ENCODE measurements around the gene TMEM145. TPM values are rescaled to one million over a fixed set of nuclear protein-coding genes. Genes with fewer than 3 reads are reported as not detected.

The TMEM145 gene
- total RNA-seq, 2 experiments from 2014 or later, result 0.54 to 0.94 TPM

DNA sequence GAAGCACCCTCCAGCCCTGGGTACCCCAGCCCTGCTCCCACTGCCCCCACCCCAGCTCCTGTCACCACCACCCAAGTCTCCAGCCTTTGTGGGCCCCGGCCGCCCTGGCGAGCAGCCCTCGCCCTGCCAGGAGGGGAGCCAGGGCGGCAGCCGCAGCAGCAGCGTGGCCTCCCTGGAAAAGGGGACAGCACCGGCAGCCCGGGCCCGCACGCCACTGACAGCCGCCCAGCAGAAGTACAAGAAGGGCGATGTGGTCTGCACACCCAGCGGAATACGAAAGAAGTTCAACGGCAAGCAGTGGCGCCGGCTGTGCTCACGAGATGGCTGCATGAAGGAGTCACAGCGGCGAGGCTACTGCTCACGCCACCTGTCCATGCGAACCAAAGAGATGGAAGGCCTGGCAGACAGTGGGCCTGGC, 40.1 kb upstream of the TMEM145 start:
- no peak for ATAC-seq (ENCODE audit: low read depth)

DNA sequence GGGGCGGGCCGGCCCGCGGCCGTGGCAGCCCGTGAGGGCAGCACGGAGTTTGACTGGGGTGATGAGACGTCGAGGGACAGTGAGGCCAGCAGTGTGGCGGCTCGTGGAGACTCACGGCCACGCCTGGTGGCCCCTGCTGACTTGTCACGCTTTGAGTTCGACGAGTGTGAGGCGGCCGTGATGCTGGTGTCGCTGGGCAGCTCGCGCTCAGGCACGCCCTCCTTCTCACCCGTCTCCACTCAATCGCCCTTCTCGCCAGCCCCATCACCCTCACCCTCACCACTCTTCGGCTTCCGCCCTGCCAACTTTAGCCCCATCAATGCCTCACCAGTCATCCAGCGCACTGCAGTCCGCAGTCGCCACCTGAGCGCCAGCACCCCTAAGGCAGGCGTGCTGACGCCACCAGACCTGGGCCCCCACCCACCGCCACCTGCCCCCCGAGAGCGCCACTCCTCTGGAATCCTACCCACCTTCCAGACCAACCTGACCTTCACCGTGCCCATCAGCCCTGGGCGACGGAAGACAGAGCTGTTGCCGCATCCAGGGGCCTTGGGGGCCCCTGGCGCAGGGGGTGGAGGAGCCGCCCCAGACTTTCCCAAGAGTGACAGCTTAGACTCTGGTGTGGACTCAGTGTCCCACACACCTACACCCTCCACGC, 39.6 kb upstream of the TMEM145 start:
- POLR2A ChIA-PET, result interaction anchor here (0.6 kb wide), 1 partner anchor 183 kb away, joined by 5 read pairs; no protein-coding TSS in a partner anchor
- H3K27ac Mint-ChIP-seq, result no peak overlapping the region
- H3K4me1 Mint-ChIP-seq, result peaks cover 47% of the 10 kb centered on the region
- H3K9me3 Mint-ChIP-seq, result no peaks in the 10 kb centered on the region
- no peak for ATAC-seq (ENCODE audit: low read depth)
- H3K4me3 Mint-ChIP-seq, result no peak overlapping the region
- H3K36me3 Mint-ChIP-seq, result peaks cover 21% of the 10 kb centered on the region
- no peaks in the 10 kb centered on the region for H3K27me3 Mint-ChIP-seq
- no peak for DNase-seq

More for the DNA sequence above, 40.1 kb upstream of the TMEM145 start:
- Mint-ChIP-seq H3K36me3 (peaks cover 21% of the 10 kb centered on the region), H3K27ac (no peak overlapping the region), H3K9me3 (no peaks in the 10 kb centered on the region), H3K4me1 (peaks cover 44% of the 10 kb centered on the region), H3K4me3 (no peak overlapping the region), H3K27me3 (no peaks in the 10 kb centered on the region)
- POLR2A ChIA-PET, result no interaction called here
- DNase-seq, result peak; percentile 29

DNA sequence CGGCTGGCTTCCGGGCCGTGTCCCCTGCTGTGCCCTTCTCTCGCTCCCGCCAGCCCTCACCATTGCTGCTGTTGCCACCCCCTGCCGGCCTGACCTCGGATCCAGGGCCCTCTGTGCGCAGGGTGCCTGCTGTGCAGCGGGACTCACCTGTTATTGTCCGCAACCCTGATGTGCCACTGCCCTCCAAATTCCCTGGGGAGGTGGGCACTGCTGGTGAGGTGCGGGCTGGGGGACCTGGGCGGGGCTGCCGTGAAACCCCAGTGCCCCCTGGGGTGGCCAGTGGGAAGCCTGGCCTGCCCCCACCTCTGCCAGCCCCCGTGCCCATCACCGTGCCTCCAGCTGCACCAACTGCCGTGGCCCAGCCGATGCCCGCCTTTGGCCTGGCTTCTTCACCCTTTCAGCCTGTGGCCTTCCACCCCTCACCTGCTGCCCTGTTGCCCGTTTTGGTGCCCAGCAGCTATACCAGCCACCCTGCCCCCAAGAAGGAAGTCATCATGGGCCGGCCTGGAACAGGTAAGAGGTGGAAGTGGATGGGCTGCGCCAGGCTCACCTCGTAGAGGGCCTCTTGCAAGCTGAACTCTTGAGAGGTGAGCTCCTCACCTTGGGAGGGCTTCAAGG, 38.9 kb upstream of the TMEM145 start:
- H3K4me1 Mint-ChIP-seq, result peaks cover 52% of the 10 kb centered on the region
- no peaks in the 10 kb centered on the region for H3K27me3 Mint-ChIP-seq
- POLR2A ChIA-PET, result interaction anchor here (0.6 to 0.7 kb wide), 2 partner anchors 153 to 183 kb away, joined by 3 to 5 read pairs; no protein-coding TSS in a partner anchor
- no peak overlapping the region for H3K4me3 Mint-ChIP-seq
- ATAC-seq (ENCODE audit: low read depth), result no peak
- peaks cover 21% of the 10 kb centered on the region for H3K36me3 Mint-ChIP-seq
- DNase-seq, result no peak
- H3K27ac Mint-ChIP-seq, result no peak overlapping the region
- no peaks in the 10 kb centered on the region for H3K9me3 Mint-ChIP-seq

DNA sequence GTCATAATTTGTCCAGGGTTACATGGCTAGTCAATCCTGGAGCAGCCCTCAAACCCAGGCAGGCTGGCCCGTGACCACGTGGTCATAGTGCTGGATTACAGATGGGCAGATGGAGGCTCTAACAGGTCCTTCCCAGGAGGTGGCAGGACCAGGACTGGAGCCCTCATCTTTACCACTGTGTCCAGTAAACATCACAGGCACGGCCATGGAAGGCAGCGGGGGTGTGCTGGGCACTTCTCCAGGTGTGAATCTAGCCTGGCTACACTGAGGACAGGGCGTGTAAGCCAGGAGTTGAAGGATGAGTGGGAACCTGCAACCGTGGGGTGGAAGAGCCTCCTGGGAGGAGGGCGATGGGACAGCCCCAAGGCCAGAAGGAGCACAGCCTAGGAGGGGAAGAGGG, 38.0 kb upstream of the TMEM145 start:
- Mint-ChIP-seq H3K27me3 (no peaks in the 10 kb centered on the region), H3K4me1 (peaks cover 50% of the 10 kb centered on the region), H3K4me3 (peak overlapping the region; percentile 27), H3K9me3 (no peaks in the 10 kb centered on the region), H3K27ac (peak overlapping the region; percentile 77), H3K36me3 (peaks cover 19% of the 10 kb centered on the region)
- POLR2A ChIA-PET, result interaction anchor here (0.6 to 0.7 kb wide), 2 partner anchors 31 to 153 kb away, joined by 3 read pairs; no protein-coding TSS in a partner anchor
- DNase-seq (no peak), ATAC-seq (ENCODE audit: low read depth) (no peak)

DNA sequence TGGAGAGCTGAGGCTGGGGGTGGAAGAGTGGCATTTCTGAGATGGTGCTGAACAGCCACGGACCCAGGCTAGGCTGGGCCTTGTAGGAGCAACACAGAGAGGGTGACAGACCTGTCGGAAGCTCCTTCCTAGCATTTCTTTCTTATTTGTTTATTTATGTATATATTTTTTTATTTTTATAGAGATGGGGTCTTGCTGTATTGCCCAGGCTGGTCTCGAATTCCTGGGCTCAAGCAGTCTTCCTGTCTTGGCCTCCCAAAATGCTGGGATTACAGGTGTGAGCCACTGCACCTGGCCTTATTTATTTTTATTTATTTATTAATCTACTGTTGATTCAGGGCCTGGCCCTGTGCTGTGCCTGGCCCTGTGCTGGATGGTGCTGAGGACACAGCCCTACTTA, 37.6 kb upstream of the TMEM145 start:
- Mint-ChIP-seq H3K27ac (peak overlapping the region; percentile 77), H3K4me1 (peaks cover 47% of the 10 kb centered on the region)

DNA sequence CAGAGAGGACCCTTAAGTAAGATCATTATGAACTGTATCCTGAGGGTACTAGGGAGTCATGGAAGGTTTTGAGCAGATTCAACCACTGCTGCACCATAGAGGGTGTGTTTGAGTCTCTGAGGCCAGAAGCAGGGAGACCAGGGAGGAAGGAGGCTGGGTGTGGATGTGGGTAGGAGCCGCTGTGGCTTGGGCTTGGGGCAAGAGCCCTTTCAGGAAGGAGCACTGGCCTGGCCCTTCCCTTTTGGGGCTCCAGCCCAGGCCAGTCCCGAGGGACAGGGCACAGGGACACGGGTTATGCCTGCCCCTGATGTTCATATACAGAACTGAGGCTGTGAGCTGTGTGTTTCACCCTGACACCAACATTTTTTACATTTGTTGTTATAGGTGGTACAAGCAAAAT, 36.8 kb upstream of the TMEM145 start:
- POLR2A ChIA-PET, result interaction anchor here (7.1 kb wide), 1 partner anchor 32 kb away, joined by 73 read pairs; the partner anchor contains the start of gene GSK3A
- Mint-ChIP-seq H3K4me1 (peaks cover 43% of the 10 kb centered on the region), H3K9me3 (no peaks in the 10 kb centered on the region), H3K27me3 (no peaks in the 10 kb centered on the region), H3K27ac (peak overlapping the region; percentile 77), H3K36me3 (peaks cover 17% of the 10 kb centered on the region), H3K4me3 (peak overlapping the region; percentile 31)
- ATAC-seq (ENCODE audit: low read depth) (no peak), DNase-seq (no peak)

More for the DNA sequence above, 37.6 kb upstream of the TMEM145 start:
- POLR2A ChIA-PET, result no interaction called here
- Mint-ChIP-seq H3K27me3 (no peaks in the 10 kb centered on the region), H3K4me3 (peak overlapping the region; percentile 31), H3K36me3 (peaks cover 17% of the 10 kb centered on the region), H3K9me3 (no peaks in the 10 kb centered on the region)
- DNase-seq, result no peak
- no peak for ATAC-seq (ENCODE audit: low read depth)

DNA sequence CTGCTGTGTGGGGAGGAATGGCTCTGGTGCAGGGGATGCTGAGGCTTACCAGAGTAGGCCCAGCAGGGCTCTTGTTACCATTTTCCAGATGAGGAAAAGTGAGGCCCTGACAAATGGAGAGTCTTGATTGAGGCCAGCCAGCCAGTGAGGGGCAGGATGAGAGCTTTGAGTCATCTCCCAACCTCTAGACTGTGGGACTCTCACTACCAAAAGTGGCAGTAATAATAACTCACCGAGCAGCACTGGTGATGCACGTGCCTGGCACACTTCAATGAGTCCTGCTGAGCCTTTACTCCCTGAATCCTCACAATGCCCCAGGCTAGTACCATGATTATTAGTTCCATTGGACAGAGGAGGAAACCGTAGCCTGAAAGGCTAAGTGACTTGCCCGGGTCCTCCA, 36.3 kb upstream of the TMEM145 start:
- POLR2A ChIA-PET, result interaction anchor here (7.1 kb wide), 1 partner anchor 32 kb away, joined by 73 read pairs; the partner anchor contains the start of gene GSK3A
- Mint-ChIP-seq H3K9me3 (no peaks in the 10 kb centered on the region), H3K36me3 (peaks cover 17% of the 10 kb centered on the region), H3K27ac (peak overlapping the region; percentile 48), H3K4me1 (peaks cover 43% of the 10 kb centered on the region), H3K4me3 (no peak overlapping the region), H3K27me3 (no peaks in the 10 kb centered on the region)
- ATAC-seq (ENCODE audit: low read depth), result no peak
- no peak for DNase-seq

DNA sequence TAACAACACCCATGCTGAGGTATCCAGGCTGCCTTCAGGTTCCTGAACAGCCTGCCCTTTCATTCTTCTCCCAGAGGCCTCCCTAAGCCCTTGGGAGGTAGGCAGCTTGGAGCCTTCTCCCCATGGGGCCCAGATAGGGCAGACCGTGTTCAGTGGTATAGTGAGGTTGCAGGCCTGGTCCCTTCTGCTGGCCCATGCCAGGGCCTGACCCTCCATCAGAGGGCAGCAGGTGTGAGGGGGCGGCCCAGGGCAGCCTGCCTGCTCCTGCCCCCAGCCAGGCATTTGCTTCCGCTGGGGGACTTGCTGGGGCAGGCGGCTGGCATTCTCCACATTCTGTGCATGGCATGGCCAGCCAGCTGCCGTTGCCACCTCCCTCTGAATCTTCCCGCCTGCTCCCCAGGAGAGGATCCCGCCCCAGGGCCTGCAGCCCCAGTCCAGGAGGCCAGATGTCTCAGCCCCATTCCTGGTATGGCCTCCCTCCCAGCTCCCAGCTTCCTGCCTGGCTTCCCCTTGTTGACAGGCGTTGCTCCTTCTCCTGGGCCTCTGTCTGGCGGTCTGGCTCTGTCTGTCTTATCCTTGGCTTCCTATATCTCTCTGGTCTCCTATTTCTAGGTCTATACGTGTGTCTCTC, 35.2 kb upstream of the TMEM145 start:
- H3K4me1 Mint-ChIP-seq, result peaks cover 51% of the 10 kb centered on the region
- no peak overlapping the region for H3K4me3 Mint-ChIP-seq

DNA sequence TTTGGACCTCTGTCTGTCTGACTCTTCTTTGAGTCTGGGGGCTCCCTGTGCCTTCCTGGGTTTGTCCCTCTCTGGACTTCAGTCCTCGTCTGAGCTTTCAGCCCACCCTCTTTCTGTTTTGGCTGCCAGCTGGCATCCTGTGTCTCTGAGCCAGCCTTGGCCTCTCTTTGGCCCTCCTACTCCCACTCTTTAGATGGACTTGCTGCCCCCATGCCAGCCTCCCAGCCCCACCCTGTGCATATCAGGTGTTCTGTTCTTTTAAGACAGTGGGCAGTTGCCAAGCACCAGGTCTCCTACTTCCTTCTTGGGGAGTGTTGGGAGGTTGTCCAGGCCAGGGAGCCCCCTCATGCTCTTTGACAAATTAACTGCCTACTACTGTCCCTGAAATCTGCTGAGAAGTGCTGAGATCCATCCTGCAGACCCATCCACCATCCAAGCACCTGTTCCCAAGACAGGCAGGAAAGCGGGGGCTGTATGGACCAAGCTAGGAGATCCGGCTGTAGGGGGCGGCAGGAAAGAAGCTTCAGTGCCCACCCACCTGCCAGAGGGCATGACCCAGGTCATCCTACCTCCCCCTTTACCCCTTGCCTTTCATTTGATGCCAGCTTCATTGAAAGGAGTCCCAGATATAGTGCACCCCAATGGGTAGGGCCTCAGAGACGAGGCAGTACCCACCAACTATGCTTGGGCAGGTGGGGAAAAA, 34.5 kb upstream of the TMEM145 start:
- no peaks in the 10 kb centered on the region for H3K9me3 Mint-ChIP-seq
- POLR2A ChIA-PET, result interaction anchor here (0.7 to 7.1 kb wide), 6 partner anchors 9 to 146 kb away, joined by 3 to 73 read pairs (median 8); partner anchors contain the start of genes CIC and GSK3A
- H3K36me3 Mint-ChIP-seq, result peaks cover 17% of the 10 kb centered on the region
- H3K4me1 Mint-ChIP-seq, result peaks cover 51% of the 10 kb centered on the region
- DNase-seq (no peak), ATAC-seq (ENCODE audit: low read depth) (no peak)
- peak overlapping the region; percentile 12 for H3K4me3 Mint-ChIP-seq
- no peaks in the 10 kb centered on the region for H3K27me3 Mint-ChIP-seq
- H3K27ac Mint-ChIP-seq, result peak overlapping the region; percentile 97

More for the DNA sequence above, 35.2 kb upstream of the TMEM145 start:
- H3K27me3 Mint-ChIP-seq, result no peaks in the 10 kb centered on the region
- POLR2A ChIA-PET, result interaction anchor here (2.7 to 7.1 kb wide), 2 partner anchors 8 to 33 kb away, joined by 26 to 73 read pairs; partner anchors contain the start of genes CIC and GSK3A
- H3K9me3 Mint-ChIP-seq, result no peaks in the 10 kb centered on the region
- DNase-seq (no peak), ATAC-seq (ENCODE audit: low read depth) (no peak)
- H3K27ac Mint-ChIP-seq, result peak overlapping the region; percentile 97
- peaks cover 17% of the 10 kb centered on the region for H3K36me3 Mint-ChIP-seq

DNA sequence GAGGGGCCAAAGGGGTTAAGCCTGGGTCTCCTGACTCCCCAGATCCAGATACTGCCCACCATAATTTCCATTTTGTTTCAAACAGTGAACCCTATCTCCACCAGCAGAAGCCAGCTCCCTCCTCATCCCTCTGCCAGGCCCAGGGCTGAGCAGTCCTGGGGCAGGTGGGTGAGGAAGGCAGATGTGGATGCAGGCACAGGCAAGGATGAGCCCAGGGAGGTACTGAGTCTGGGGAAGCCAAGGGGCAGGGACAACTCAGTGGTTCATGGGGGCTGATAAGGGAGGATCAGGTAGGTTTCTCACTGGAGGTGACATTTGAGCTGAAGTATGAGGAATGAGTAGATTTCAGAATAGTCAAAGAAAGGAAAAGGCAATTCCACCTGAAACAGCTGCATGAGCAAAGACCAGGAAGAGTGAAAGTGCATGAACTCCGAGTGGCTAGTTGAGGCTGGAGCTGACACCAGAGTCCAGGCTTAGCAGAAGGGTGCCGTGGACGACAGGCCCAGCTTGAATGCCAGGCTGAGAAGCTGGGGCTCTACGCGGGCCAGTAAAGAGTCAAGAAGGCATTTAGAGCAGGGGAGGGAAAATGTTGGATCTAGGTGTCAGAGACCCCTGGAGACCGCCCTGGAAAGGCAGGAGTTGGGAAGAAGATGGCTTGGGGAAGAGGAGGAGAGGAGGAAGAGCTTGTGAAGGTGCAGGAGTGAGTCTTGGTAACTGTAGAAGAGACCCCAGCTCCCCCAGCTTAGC, 33.8 kb upstream of the TMEM145 start:
- no peaks in the 10 kb centered on the region for H3K9me3 Mint-ChIP-seq
- no peak for ATAC-seq (ENCODE audit: low read depth)
- H3K27ac Mint-ChIP-seq, result peak overlapping the region; percentile 97
- no peak for DNase-seq
- no peaks in the 10 kb centered on the region for H3K27me3 Mint-ChIP-seq
- peaks cover 17% of the 10 kb centered on the region for H3K36me3 Mint-ChIP-seq
- H3K4me1 Mint-ChIP-seq, result peaks cover 51% of the 10 kb centered on the region
- POLR2A ChIA-PET, result interaction anchor here (0.6 to 7.1 kb wide), 12 partner anchors 9 to 147 kb away, joined by 3 to 73 read pairs (median 4); partner anchors contain the start of genes CIC, GSK3A and ZNF526
- peak overlapping the region; percentile 97 for H3K4me3 Mint-ChIP-seq

DNA sequence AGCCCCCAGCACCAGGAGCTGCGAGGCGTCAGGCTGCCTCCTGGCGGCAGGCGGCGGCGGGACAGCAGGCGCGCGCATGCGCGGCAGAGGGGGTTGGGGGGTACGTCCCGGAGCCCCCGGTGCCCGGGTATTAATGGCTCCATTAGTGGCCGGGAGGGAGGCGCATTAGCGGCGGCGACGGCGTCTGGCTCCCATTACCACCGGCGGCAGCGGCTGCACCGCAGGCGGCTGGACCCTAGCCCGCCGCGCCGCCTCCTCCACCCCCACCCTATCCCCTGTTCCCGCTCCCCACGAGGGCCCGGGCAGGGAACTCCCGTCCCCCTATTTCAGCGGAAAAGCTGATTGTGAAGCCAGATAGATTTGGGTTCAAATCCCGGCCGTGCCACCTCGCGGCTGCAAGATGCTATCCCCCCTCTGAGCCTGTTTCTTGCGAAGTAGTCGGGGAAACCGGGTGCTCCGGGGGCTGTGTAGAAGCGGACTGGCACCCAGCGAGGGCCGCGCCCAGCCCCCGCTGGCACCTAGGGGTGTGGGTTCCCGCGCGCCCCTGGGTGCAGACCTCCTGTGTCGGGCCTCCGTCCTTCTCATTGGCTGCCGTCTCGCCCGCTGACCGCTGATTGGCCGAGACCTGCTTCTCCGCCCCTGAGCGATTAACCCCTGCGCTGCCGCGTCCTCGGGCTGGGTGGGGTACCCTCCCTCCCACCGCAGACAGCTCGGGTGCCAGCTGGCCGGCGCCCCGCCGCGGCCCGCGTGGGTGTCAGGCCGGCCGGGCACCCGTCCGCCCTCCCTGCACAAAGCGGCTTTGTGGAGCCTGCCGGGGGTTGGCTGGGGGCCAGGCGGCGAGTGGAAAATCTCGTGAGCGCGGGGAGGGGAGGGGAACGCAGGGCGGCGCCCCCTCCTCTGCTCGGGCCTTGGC, 33.0 kb upstream of the TMEM145 start:
- Mint-ChIP-seq H3K9me3 (no peaks in the 10 kb centered on the region), H3K27me3 (no peaks in the 10 kb centered on the region), H3K27ac (peak overlapping the region; percentile 97), H3K4me1 (peaks cover 49% of the 10 kb centered on the region), H3K36me3 (peaks cover 8% of the 10 kb centered on the region), H3K4me3 (peak overlapping the region; percentile 97)
- DNase-seq, result peak; percentile 91
- peak; percentile 50 for ATAC-seq (ENCODE audit: low read depth)
- POLR2A ChIA-PET, result interaction anchor here (0.6 to 7.1 kb wide), 13 partner anchors 10 to 147 kb away, joined by 3 to 73 read pairs (median 3); partner anchors contain the start of genes CIC, GSK3A and ZNF526
